Keratinocyte (primary cell): Measurements from ENCODE around the gene P2RX1.

Source experiments
- CTCF ChIP-seq, 3 experiments: IDR thresholded peaks in 1 of 3; conservative IDR thresholded peaks in 1 of 3; optimal IDR thresholded peaks in 1 of 3; 2 replicates in 2 of 3; 3 replicates in 1 of 3; pipeline versions ENCODE3 to v1.5.1; 2011; ENCODE audit warnings: low read length in 3 of 3, mild to moderate bottlenecking in 3 of 3, moderate library complexity in 2 of 3, control low read depth in 1 of 3, inconsistent platforms in 1 of 3; ENCODE audit not compliant: insufficient read depth in 2 of 3; ENCODE audit errors: extremely low read depth in 1 of 3
- EZH2 ChIP-seq: IDR thresholded peaks from one replicate; pipeline ENCODE4 v1.6.1; 2012; ENCODE audit warnings: inconsistent platforms, mild to moderate bottlenecking, low read length, moderate library complexity

GRCh38 chr17:3923466-3924190 lies 7.4 kb upstream of the P2RX1 start:
- no peak for TF ChIP-seq CTCF (optimal IDR thresholded peaks at IDR 0.05 in 1 of 3, IDR thresholded peaks at IDR 0.05 in 1 of 3, conservative IDR thresholded peaks at IDR 0.05 in 1 of 3; ENCODE audit: extremely low read depth in 1 of 3, insufficient read depth in 2 of 3, low read length in 3 of 3)
- no peak for TF ChIP-seq EZH2
